ENCODE results near the gene RNF214. TPM values are rescaled to one million over a fixed set of nuclear protein-coding genes. Genes with fewer than 3 reads are reported as not detected.
"Not testable (repeated sequence)": the region's sequence is repeated elsewhere in the genome, so short reads cannot be mapped to it uniquely, and the experiment has no call there.

The RNF214 gene
- total RNA-seq, 2 experiments from 2014 or later, result 18.5 to 20.5 TPM

- Mint-ChIP-seq H3K36me3 (peaks cover 6% of the 10 kb centered on the region), H3K9me3 (ENCODE audit: low read depth) (no peaks in the 10 kb centered on the region), H3K27me3 (no peaks in the 10 kb centered on the region), H3K27ac (no peak overlapping the region), H3K4me1 (no peaks in the 10 kb centered on the region), H3K4me3 (no peak overlapping the region)
- DNase-seq (no peak), ATAC-seq (no peak)
- CTCF ChIA-PET, result interaction anchor here (0.5 to 1.7 kb wide), 3 partner anchors 19 to 21 kb away, joined by 3 to 4 read pairs (median 3); no protein-coding TSS in a partner anchor
These were observed 31.4 kb upstream of the RNF214 start for GRCh38 chr11:117200813-117201657.

GRCh38 chr11:117201658-117202305 is 30.7 kb upstream of the RNF214 start:
- no peak overlapping the region for H3K27ac Mint-ChIP-seq
- no peak for ATAC-seq
- no peak overlapping the region for H3K4me3 Mint-ChIP-seq
- H3K36me3 Mint-ChIP-seq, result peaks cover 7% of the 10 kb centered on the region
- H3K27me3 Mint-ChIP-seq, result no peaks in the 10 kb centered on the region
- DNase-seq, result no peak
- no peaks in the 10 kb centered on the region for H3K9me3 Mint-ChIP-seq (ENCODE audit: low read depth)
- H3K4me1 Mint-ChIP-seq, result no peaks in the 10 kb centered on the region
- CTCF ChIA-PET, result interaction anchor here (1.0 to 1.7 kb wide), 4 partner anchors 9 to 28 kb away, joined by 3 to 4 read pairs (median 3); no protein-coding TSS in a partner anchor

GRCh38 chr11:117202386-117203068 is 29.9 kb upstream of the RNF214 start:
- Mint-ChIP-seq H3K27ac (no peak overlapping the region), H3K4me1 (no peaks in the 10 kb centered on the region), H3K36me3 (peaks cover 7% of the 10 kb centered on the region), H3K9me3 (ENCODE audit: low read depth) (no peaks in the 10 kb centered on the region), H3K4me3 (no peak overlapping the region), H3K27me3 (no peaks in the 10 kb centered on the region)
- CTCF ChIA-PET, result interaction anchor here (0.7 to 1.7 kb wide), 4 partner anchors 8 to 28 kb away, joined by 3 to 4 read pairs (median 4); no protein-coding TSS in a partner anchor
- DNase-seq (no peak), ATAC-seq (no peak)

DNA sequence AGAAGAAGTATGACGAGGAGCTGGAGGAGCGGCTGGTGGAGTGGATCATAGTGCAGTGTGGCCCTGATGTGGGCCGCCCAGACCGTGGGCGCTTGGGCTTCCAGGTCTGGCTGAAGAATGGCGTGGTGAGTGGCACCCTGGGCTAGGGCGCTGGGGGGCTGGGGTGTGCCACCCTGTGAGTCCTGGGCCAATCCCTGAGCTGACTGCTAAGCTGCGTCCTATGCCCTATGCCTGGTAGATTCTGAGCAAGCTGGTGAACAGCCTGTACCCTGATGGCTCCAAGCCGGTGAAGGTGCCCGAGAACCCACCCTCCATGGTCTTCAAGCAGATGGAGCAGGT is 29.4 kb upstream of the RNF214 start:
- ATAC-seq, result no peak
- no peak for DNase-seq
- no peaks in the 10 kb centered on the region for H3K9me3 Mint-ChIP-seq (ENCODE audit: low read depth)
- no peaks in the 10 kb centered on the region for H3K27me3 Mint-ChIP-seq
- CTCF ChIA-PET, result interaction anchor here (0.7 to 1.0 kb wide), 2 partner anchors 24 to 27 kb away, joined by 3 to 4 read pairs; no protein-coding TSS in a partner anchor
- H3K4me3 Mint-ChIP-seq, result no peak overlapping the region
- H3K36me3 Mint-ChIP-seq, result peaks cover 7% of the 10 kb centered on the region
- H3K4me1 Mint-ChIP-seq, result no peaks in the 10 kb centered on the region
- H3K27ac Mint-ChIP-seq, result no peak overlapping the region

DNA sequence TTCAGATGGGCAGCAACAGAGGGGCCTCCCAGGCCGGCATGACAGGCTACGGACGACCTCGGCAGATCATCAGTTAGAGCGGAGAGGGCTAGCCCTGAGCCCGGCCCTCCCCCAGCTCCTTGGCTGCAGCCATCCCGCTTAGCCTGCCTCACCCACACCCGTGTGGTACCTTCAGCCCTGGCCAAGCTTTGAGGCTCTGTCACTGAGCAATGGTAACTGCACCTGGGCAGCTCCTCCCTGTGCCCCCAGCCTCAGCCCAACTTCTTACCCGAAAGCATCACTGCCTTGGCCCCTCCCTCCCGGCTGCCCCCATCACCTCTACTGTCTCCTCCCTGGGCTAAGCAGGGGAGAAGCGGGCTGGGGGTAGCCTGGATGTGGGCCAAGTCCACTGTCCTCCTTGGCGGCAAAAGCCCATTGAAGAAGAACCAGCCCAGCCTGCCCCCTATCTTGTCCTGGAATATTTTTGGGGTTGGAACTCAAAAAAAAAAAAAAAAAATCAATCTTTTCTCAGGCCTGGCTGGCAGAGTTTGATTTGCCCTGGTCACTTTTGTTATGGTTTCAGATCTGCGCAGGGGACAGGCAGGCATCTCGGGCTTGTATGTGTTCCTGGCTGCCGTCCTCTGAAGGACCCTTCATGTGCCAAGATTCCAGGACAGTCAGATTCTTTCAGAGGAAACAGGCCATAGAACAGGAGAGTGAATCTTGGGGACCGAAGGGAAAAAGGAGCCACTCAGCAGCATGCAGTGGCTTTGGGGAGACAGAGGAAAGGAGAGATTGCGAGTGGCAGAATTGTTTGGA is 28.0 kb upstream of the RNF214 start:
- H3K27me3 Mint-ChIP-seq, result no peaks in the 10 kb centered on the region
- H3K4me1 Mint-ChIP-seq, result no peaks in the 10 kb centered on the region
- H3K36me3 Mint-ChIP-seq, result peaks cover 7% of the 10 kb centered on the region
- DNase-seq (no peak), ATAC-seq (no peak)
- CTCF ChIA-PET, result no interaction called here
- no peak overlapping the region for H3K27ac Mint-ChIP-seq
- H3K4me3 Mint-ChIP-seq, result no peak overlapping the region
- H3K9me3 Mint-ChIP-seq (ENCODE audit: low read depth), result no peaks in the 10 kb centered on the region

- DNase-seq (no peak), ATAC-seq (no peak)
- Mint-ChIP-seq H3K36me3 (peaks cover 7% of the 10 kb centered on the region), H3K9me3 (ENCODE audit: low read depth) (no peaks in the 10 kb centered on the region), H3K4me1 (no peaks in the 10 kb centered on the region), H3K4me3 (no peak overlapping the region), H3K27me3 (no peaks in the 10 kb centered on the region), H3K27ac (no peak overlapping the region)
- CTCF ChIA-PET, result no interaction called here
These were observed 27.2 kb upstream of the RNF214 start for GRCh38 chr11:117205211-117205818.

GRCh38 chr11:117206111-117206510 is 26.4 kb upstream of the RNF214 start:
- DNase-seq; H3K4me3 Mint-ChIP-seq; H3K36me3 Mint-ChIP-seq; H3K27me3 Mint-ChIP-seq; H3K9me3 Mint-ChIP-seq (ENCODE audit: low read depth); ATAC-seq; CTCF ChIA-PET; H3K27ac Mint-ChIP-seq; H3K4me1 Mint-ChIP-seq: not testable (repeated sequence)

DNA sequence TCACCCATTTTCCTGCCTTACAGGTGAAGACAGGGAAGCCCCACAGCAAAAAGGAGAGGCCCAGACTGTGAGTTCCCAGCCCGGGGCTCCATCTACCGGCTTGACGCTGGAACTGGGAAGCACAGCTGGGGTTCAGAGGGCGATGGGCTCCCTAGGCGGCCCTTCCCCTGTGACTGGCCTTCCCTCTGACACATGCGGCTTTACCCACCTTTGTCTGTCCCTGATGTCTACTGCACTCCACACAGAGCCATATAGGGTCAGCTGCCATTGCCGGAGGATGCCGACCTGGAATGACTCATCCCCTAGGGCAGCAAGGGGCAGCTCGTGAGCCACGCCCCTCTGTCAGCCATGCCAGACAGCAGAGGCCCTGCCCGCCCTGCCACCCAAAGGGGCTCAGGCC is 25.6 kb upstream of the RNF214 start:
- H3K36me3 Mint-ChIP-seq; CTCF ChIA-PET; H3K4me3 Mint-ChIP-seq; H3K4me1 Mint-ChIP-seq; H3K27me3 Mint-ChIP-seq; H3K27ac Mint-ChIP-seq; H3K9me3 Mint-ChIP-seq (ENCODE audit: low read depth); DNase-seq; ATAC-seq: not testable (repeated sequence)

GRCh38 chr11:117207481-117207880 is 25.0 kb upstream of the RNF214 start:
- peaks cover 12% of the 10 kb centered on the region for H3K36me3 Mint-ChIP-seq
- H3K4me1 Mint-ChIP-seq; CTCF ChIA-PET; H3K27me3 Mint-ChIP-seq; H3K27ac Mint-ChIP-seq; ATAC-seq; H3K4me3 Mint-ChIP-seq; DNase-seq; H3K9me3 Mint-ChIP-seq (ENCODE audit: low read depth): not testable (repeated sequence)

DNA sequence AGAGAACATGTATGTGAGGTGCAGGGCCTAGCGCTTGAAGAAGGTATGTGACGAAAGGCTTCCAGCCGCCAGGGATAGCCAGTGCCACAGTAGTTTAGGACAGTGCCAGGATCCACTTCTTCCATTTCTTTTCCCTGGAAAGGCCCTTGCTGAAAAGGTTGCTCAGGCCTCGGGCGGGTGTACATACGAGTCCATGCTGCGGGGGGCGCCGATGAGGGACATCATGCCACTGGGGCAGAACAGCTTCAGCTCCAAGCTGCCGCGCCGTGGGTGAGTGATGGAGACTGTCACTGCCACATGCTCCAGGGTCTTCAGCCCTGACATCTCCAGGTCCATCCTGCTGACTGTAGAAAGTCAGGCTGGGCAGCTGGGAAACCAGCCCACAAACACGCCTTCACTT is 23.8 kb upstream of the RNF214 start:
- H3K4me3 Mint-ChIP-seq; H3K9me3 Mint-ChIP-seq (ENCODE audit: low read depth); ATAC-seq; DNase-seq; H3K27ac Mint-ChIP-seq; CTCF ChIA-PET; H3K27me3 Mint-ChIP-seq; H3K4me1 Mint-ChIP-seq: not testable (repeated sequence)
- H3K36me3 Mint-ChIP-seq, result peaks cover 20% of the 10 kb centered on the region

DNA sequence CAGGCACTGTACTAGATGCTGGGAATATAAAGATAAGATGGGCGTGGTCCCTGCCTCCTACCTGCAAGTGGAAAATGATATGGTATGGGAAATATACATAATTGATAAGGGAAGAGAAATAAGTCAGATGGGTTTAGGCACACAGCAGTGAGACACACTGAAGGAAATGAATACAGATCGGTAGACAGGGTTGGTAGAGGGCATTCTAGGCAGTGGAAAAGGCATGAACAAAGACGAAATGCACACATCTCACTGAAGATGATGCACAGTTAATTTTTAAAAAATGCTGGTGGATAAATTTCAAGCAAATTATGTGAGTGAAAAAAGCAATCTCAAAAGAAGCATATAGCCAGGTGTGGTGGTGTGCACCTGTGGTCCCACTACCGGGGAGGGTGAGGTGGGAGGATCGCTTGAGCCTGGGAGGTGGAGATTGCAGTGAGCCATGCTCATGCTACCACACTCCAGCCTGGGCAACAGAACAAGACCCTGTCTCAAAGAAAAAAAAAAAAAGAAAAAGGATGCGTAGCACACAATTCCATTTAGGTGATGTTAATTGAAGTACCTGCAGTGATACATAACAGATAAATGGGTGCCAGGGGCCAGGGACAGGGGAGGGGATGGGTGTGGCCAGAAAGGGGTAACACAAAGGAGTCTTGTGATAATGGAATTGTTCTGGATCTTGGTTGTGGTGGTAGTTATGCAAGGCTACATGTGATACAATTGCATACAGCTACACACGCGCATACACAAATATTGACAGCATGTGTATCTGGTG is 22.9 kb upstream of the RNF214 start:
- H3K27ac Mint-ChIP-seq, result not testable (repeated sequence)

GRCh38 chr11:117210620-117211019 is 21.9 kb upstream of the RNF214 start:
- CTCF ChIA-PET, result interaction anchor here (1.0 to 1.9 kb wide), 5 partner anchors 8 to 31 kb away, joined by 3 to 9 read pairs (median 4); no protein-coding TSS in a partner anchor
- H3K9me3 Mint-ChIP-seq (ENCODE audit: low read depth), result no peaks in the 10 kb centered on the region
- no peaks in the 10 kb centered on the region for H3K27me3 Mint-ChIP-seq
- H3K4me1 Mint-ChIP-seq, result no peaks in the 10 kb centered on the region
- no peak overlapping the region for H3K4me3 Mint-ChIP-seq
- ATAC-seq (no peak), DNase-seq (no peak)
- H3K27ac Mint-ChIP-seq, result no peak overlapping the region
- H3K36me3 Mint-ChIP-seq, result peaks cover 23% of the 10 kb centered on the region

More for the DNA sequence above, 22.9 kb upstream of the RNF214 start:
- H3K4me1 Mint-ChIP-seq; DNase-seq; H3K27me3 Mint-ChIP-seq; ATAC-seq; CTCF ChIA-PET; H3K9me3 Mint-ChIP-seq (ENCODE audit: low read depth); H3K4me3 Mint-ChIP-seq: not testable (repeated sequence)
- peaks cover 25% of the 10 kb centered on the region for H3K36me3 Mint-ChIP-seq

Data from activated CD8-positive, alpha-beta memory T cell treated with anti-CD3 and anti-CD28 coated beads, Interleukin-2, amount 10 ng/mL, durations not matched to agents 7 days and 5 days (primary cell).